Activated CD4-positive, CD25-positive, alpha-beta regulatory T cell treated with anti-CD3 and anti-CD28 coated beads, Interleukin-2, amount 50 U/mL, for 24 hours (primary cell): ENCODE measurements around the gene DGCR6L.
"Not testable (repeated sequence)": the region's sequence is repeated elsewhere in the genome, so short reads cannot be mapped to it uniquely, and the experiment has no call there.

Source experiments
- ATAC-seq, 2 donors: fragments of 150-1000 bp; cut with Tn5 transposase; one replicate each; pipeline ENCODE4 v1.10.0; 2021; ENCODE audit warnings: mild to moderate bottlenecking in 1 of 2, moderate library complexity in 1 of 2

Gene DGCR6L

GRCh38 chr22:20319745-20320658, at the start of gene DGCR6L:
TSS of gene DGCR6L (minus strand) at chr22:20320060. CDS start at chr22:20319988, 72 bp downstream.
- peak; percentile 77 to 79 for ATAC-seq

- ATAC-seq: not testable (repeated sequence)
These were observed 49.0 kb upstream of the DGCR6L start for GRCh38 chr22:20368875-20369274.

GRCh38 chr22:20366841-20367240, 47.0 kb upstream of the DGCR6L start:
- not testable (repeated sequence) for ATAC-seq

- ATAC-seq: not testable (repeated sequence)
These were observed 44.7 kb upstream of the DGCR6L start for GRCh38 chr22:20364335-20365260.

- ATAC-seq: not testable (repeated sequence)
These were observed 42.5 kb upstream of the DGCR6L start for GRCh38 chr22:20362403-20362802.

- not testable (repeated sequence) for ATAC-seq
These were observed 41.9 kb upstream of the DGCR6L start for GRCh38 chr22:20361752-20362229.

- not testable (repeated sequence) for ATAC-seq
These were observed 41.2 kb upstream of the DGCR6L start for GRCh38 chr22:20360866-20361751.

- ATAC-seq: not testable (repeated sequence)
These were observed 40.4 kb upstream of the DGCR6L start for GRCh38 chr22:20360261-20360660.

GRCh38 chr22:20358503-20359239, 38.8 kb upstream of the DGCR6L start:
- ATAC-seq: not testable (repeated sequence)

GRCh38 chr22:20357967-20358366, 38.1 kb upstream of the DGCR6L start:
- not testable (repeated sequence) for ATAC-seq

GRCh38 chr22:20356906-20357305, 37.0 kb upstream of the DGCR6L start:
- not testable (repeated sequence) for ATAC-seq

GRCh38 chr22:20355939-20356636, 36.2 kb upstream of the DGCR6L start:
- not testable (repeated sequence) for ATAC-seq

- no peak for ATAC-seq
These were observed 34.5 kb upstream of the DGCR6L start for GRCh38 chr22:20354238-20354975.

GRCh38 chr22:20352536-20352935, 32.7 kb upstream of the DGCR6L start:
- ATAC-seq: not testable (repeated sequence)

- not testable (repeated sequence) for ATAC-seq
These were observed 26.7 kb upstream of the DGCR6L start for GRCh38 chr22:20346553-20346952.

GRCh38 chr22:20338291-20338690, 18.4 kb upstream of the DGCR6L start:
- ATAC-seq: not testable (repeated sequence)

- ATAC-seq: not testable (repeated sequence)
These were observed 17.9 kb upstream of the DGCR6L start for GRCh38 chr22:20337807-20338206.

- not testable (repeated sequence) for ATAC-seq
These were observed 16.7 kb upstream of the DGCR6L start for GRCh38 chr22:20336561-20336960.

- ATAC-seq: peak in 1 of 2 donors; percentile 18
These were observed 8.7 kb upstream of the DGCR6L start for GRCh38 chr22:20328569-20328930.

- ATAC-seq: not testable (repeated sequence)
These were observed 6.1 kb upstream of the DGCR6L start for GRCh38 chr22:20325996-20326395.
